GM13976 (cell line): Measurements from ENCODE around the gene SCP2D1.
"Not testable (repeated sequence)": the region's sequence is repeated elsewhere in the genome, so short reads cannot be mapped to it uniquely, and the experiment has no call there.

Experiments used
- DNase-seq: peaks from one replicate; pipeline ENCODE4 v3.0.0; 2012; ENCODE audit warnings: low spot score
- CTCF ChIP-seq: IDR thresholded peaks from 2 replicates; pipeline ENCODE4 v1.5.1; 2012; ENCODE audit warnings: borderline replicate concordance, mild to moderate bottlenecking; ENCODE audit not compliant: insufficient read depth; ENCODE audit errors: extremely low read depth, missing control alignments, control extremely low read depth
- in situ Hi-C: fragments of 300-500 bp; cut with MboI; formaldehyde crosslinking; loops from one replicate; pipeline ENCODE4 v1.12.0; 2022; ENCODE audit warnings: low sequenced_read_pairs, mixed read lengths, inconsistent platforms; ENCODE audit not compliant: unreplicated experiment

Gene SCP2D1

GRCh38 chr20:18780385-18781130 lies 33.0 kb upstream of the SCP2D1 start:
- in situ Hi-C loops: no loop called here
- no peak for TF ChIP-seq CTCF
- no peak for DNase-seq

GRCh38 chr20:18781509-18781908 lies 32.1 kb upstream of the SCP2D1 start:
- no peak for DNase-seq
- in situ Hi-C loops: no loop called here
- no peak for TF ChIP-seq CTCF

GRCh38 chr20:18783385-18783959 lies 30.1 kb upstream of the SCP2D1 start:
- in situ Hi-C loops: no loop called here
- no peak for DNase-seq
- no peak for TF ChIP-seq CTCF

GRCh38 chr20:18787046-18787445 lies 26.5 kb upstream of the SCP2D1 start:
- in situ Hi-C loops, DNase-seq: not testable (repeated sequence)

GRCh38 chr20:18788021-18788420 lies 25.6 kb upstream of the SCP2D1 start:
- in situ Hi-C loops: no loop called here
- no peak for TF ChIP-seq CTCF
- DNase-seq: no peak

GRCh38 chr20:18790787-18791186 lies 22.8 kb upstream of the SCP2D1 start:
- no peak for DNase-seq
- no peak for TF ChIP-seq CTCF
- in situ Hi-C loops: no loop called here

GRCh38 chr20:18793625-18794427 lies 19.8 kb upstream of the SCP2D1 start:
- TF ChIP-seq CTCF: peak; percentile 16
- DNase-seq: peak; percentile 84
- in situ Hi-C loops: no loop called here
